Esophagus (tissue), 2 donors: ENCODE measurements around the gene TJP1. TPM values are rescaled to one million over a fixed set of nuclear protein-coding genes. Genes with fewer than 3 reads are reported as not detected.
"Not testable (repeated sequence)": the region's sequence is repeated elsewhere in the genome, so short reads cannot be mapped to it uniquely, and the experiment has no call there.

Source experiments
- H3K27ac ChIP-seq, 2 donors: one replicate each; pipeline ENCODE4 v1.5.1; 2013; ENCODE audit warnings: low read depth in 2 of 2, mild to moderate bottlenecking in 2 of 2, inconsistent platforms in 1 of 2, low read length in 1 of 2, moderate library complexity in 1 of 2
- H3K27me3 ChIP-seq, 2 donors: one replicate each; pipeline ENCODE4 v1.6.1; 2013; ENCODE audit warnings: low read length in 2 of 2, control low read depth in 1 of 2, mild to moderate bottlenecking in 1 of 2; ENCODE audit not compliant: insufficient read depth in 2 of 2, control insufficient read depth in 1 of 2
- H3K36me3 ChIP-seq, 2 donors: one replicate each; pipeline ENCODE4 v1.6.1; 2013; ENCODE audit warnings: low read length in 1 of 2; ENCODE audit not compliant: control insufficient read depth in 2 of 2, insufficient read depth in 2 of 2
- H3K4me1 ChIP-seq, 2 donors: one replicate each; pipeline ENCODE4 v1.6.1; 2013; ENCODE audit warnings: low read length in 1 of 2; ENCODE audit not compliant: control insufficient read depth in 2 of 2, insufficient read depth in 2 of 2
- H3K4me3 ChIP-seq, 2 donors: one replicate each; pipeline ENCODE4 v1.5.1; 2013; ENCODE audit warnings: low read length in 2 of 2, mild to moderate bottlenecking in 2 of 2, low read depth in 1 of 2, moderate library complexity in 1 of 2
- H3K9me3 ChIP-seq, 2 donors: one replicate each; pipeline ENCODE4 v1.6.1; 2013; ENCODE audit warnings: mild to moderate bottlenecking in 2 of 2, low read depth in 1 of 2, low read length in 1 of 2, moderate library complexity in 1 of 2; ENCODE audit not compliant: control insufficient read depth in 2 of 2, insufficient read depth in 1 of 2
- WGBS, 2 donors: extraction: QIAGEN DNeasy Blood & Tissue Kit; methylation state at CpG; one replicate each; pipeline ENCODE4 v1.1.7; 2013; 5-methylcytosine and 5-hydroxymethylcytosine counted together
- polyA plus RNA-seq, 2 donors: library from polyadenylated mRNA; stranded (reverse); fragments of 200-250 nt; gene quantifications; one replicate each; pipeline ENCODE4 v1.2.3, GENCODE V29; 2013
- donor health status: healthy with polysubstance abuse.
- donor health status: Bipolar disorder and iron deficiency.

Gene TJP1
- polyA plus RNA-seq, 2 donors: 43.5 to 47.8 TPM

- Histone ChIP-seq H3K4me3 (no peak overlapping the region), H3K36me3 (no peaks in the 10 kb centered on the region), H3K4me1 (peaks cover 0 to 2% of the 10 kb centered on the region in 2 donors), H3K9me3 (no peaks in the 10 kb centered on the region), H3K27me3 (no peaks in the 10 kb centered on the region), H3K27ac (no peak overlapping the region)
- 60 to 68% methylated on average over 29 of the region's 29 CpGs for WGBS, 2 donors
These were observed 146.4 kb downstream of the TJP1 start for GRCh38 chr15:29675791-29676301.

GRCh38 chr15:29674661-29675533 is 147.4 kb downstream of the TJP1 start:
- Histone ChIP-seq H3K4me1 (peaks cover 0 to 2% of the 10 kb centered on the region in 2 donors), H3K4me3 (peak overlapping the region; percentile 42 to 45), H3K27ac (no peak overlapping the region), H3K36me3 (no peaks in the 10 kb centered on the region), H3K27me3 (no peaks in the 10 kb centered on the region), H3K9me3 (no peaks in the 10 kb centered on the region)
- WGBS, 2 donors: 3 to 4% methylated on average over 43 to 66 of the region's 74 CpGs

- H3K4me3 ChIP-seq: no peak overlapping the region
- 83 to 85% methylated on average over 11 of the region's 11 CpGs for WGBS, 2 donors
These were observed 149.1 kb downstream of the TJP1 start for GRCh38 chr15:29672923-29673809.

DNA sequence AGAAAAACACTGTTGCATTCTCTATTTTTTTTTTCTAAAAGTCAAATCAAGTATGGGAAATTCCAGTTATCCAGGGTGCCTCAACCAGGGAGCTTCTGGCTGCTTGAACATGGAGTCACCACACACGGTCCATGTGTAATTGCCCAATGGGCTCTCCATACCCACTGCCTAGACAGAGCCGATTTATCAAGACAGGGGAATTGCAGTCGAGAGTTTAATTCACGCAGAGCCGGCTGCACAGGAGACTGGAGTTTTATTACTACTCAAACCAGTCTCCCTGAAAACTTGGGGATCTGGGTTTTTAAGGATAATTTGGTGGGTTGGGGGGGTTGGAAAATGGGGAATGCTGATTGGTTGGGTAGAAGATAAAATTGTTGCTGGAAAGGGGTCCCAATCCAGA is 149.8 kb downstream of the TJP1 start:
- Histone ChIP-seq H3K27me3 (no peaks in the 10 kb centered on the region), H3K27ac (no peak overlapping the region), H3K9me3 (no peaks in the 10 kb centered on the region), H3K36me3 (no peaks in the 10 kb centered on the region), H3K4me1 (peaks cover 0 to 2% of the 10 kb centered on the region in 2 donors), H3K4me3 (no peak overlapping the region)
- 96 to 97% methylated on average over 5 of the region's 5 CpGs for WGBS, 2 donors

More at GRCh38 chr15:29672923-29673809, 149.1 kb downstream of the TJP1 start:
- H3K36me3 ChIP-seq: no peaks in the 10 kb centered on the region
- no peaks in the 10 kb centered on the region for H3K27me3 ChIP-seq
- no peak overlapping the region for H3K27ac ChIP-seq
- H3K4me1 ChIP-seq: peaks cover 0 to 2% of the 10 kb centered on the region in 2 donors
- H3K9me3 ChIP-seq: no peaks in the 10 kb centered on the region

GRCh38 chr15:29672046-29672445 is 150.2 kb downstream of the TJP1 start:
- H3K4me1 ChIP-seq, H3K9me3 ChIP-seq, H3K27ac ChIP-seq, H3K4me3 ChIP-seq, H3K27me3 ChIP-seq, H3K36me3 ChIP-seq: not testable (repeated sequence)
- 91 to 95% methylated on average over 7 of the region's 7 CpGs for WGBS, 2 donors

- H3K27ac ChIP-seq: no peak overlapping the region
- no peaks in the 10 kb centered on the region for H3K36me3 ChIP-seq
- H3K27me3 ChIP-seq: no peaks in the 10 kb centered on the region
- no peaks in the 10 kb centered on the region for H3K9me3 ChIP-seq
- H3K4me1 ChIP-seq: no peaks in the 10 kb centered on the region
- WGBS, 2 donors: 49 to 56% methylated on average over 13 of the region's 13 CpGs
- no peak overlapping the region for H3K4me3 ChIP-seq
These were observed 151.0 kb downstream of the TJP1 start for GRCh38 chr15:29670998-29671981.

DNA sequence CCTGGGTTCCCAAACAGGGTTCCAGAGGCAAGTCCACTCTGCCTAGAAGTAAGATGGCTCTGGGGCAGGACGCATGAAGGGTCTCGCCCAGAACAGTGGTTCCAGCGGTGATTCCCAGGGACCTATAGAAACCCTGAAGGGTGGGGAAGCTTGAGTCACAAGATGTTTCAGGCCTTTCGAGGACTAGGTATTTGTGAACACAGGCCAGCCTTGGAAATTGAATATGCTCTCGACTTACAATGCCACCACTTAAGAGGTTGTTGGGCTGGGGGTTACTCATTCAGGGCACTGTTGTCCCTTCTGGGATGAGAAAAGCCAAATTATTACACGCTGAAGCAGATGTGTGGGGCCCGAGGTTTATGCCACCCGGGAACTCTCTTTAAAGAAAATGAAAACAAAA is 152.0 kb downstream of the TJP1 start:
- Histone ChIP-seq H3K36me3 (no peaks in the 10 kb centered on the region), H3K4me1 (no peaks in the 10 kb centered on the region), H3K4me3 (no peak overlapping the region), H3K27me3 (no peaks in the 10 kb centered on the region), H3K27ac (no peak overlapping the region), H3K9me3 (no peaks in the 10 kb centered on the region)
- WGBS, 2 donors: 85 to 86% methylated on average over 8 of the region's 8 CpGs

GRCh38 chr15:29669823-29670222 is 152.4 kb downstream of the TJP1 start:
- 61 to 69% methylated on average over 9 of the region's 9 CpGs for WGBS, 2 donors
- H3K4me3 ChIP-seq: no peak overlapping the region
- no peak overlapping the region for H3K27ac ChIP-seq
- H3K27me3 ChIP-seq: no peaks in the 10 kb centered on the region
- no peaks in the 10 kb centered on the region for H3K9me3 ChIP-seq
- H3K36me3 ChIP-seq: no peaks in the 10 kb centered on the region
- no peaks in the 10 kb centered on the region for H3K4me1 ChIP-seq
